ENCODE results near the gene ENSA.

DNA sequence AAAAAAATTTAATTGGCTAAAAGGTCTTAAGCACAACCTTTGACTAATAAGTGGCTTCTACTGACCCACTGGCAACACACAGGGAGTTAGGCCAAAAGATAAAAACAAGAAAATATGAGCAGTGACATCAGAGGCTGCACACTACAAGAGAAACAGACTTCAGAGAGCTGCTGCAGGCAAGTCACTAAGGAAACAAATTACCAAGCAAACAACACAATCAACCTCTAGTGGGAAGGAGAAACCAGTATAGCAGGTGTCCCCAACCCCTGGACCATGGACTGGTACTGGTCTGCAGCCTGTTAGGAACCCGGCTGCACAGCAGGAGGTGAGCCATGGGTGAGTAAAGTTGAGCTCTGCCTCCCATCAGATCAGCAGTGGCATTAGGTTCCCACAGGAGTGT is 20.8 kb upstream of the ENSA start:
- TF ChIP-seq, protein P1, sequence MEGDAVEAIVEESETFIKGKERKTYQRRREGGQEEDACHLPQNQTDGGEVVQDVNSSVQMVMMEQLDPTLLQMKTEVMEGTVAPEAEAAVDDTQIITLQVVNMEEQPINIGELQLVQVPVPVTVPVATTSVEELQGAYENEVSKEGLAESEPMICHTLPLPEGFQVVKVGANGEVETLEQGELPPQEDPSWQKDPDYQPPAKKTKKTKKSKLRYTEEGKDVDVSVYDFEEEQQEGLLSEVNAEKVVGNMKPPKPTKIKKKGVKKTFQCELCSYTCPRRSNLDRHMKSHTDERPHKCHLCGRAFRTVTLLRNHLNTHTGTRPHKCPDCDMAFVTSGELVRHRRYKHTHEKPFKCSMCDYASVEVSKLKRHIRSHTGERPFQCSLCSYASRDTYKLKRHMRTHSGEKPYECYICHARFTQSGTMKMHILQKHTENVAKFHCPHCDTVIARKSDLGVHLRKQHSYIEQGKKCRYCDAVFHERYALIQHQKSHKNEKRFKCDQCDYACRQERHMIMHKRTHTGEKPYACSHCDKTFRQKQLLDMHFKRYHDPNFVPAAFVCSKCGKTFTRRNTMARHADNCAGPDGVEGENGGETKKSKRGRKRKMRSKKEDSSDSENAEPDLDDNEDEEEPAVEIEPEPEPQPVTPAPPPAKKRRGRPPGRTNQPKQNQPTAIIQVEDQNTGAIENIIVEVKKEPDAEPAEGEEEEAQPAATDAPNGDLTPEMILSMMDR (IDR thresholded peaks at IDR 0.05), result peak in 1 of 5 experiments; percentile 21
- no peak for TF ChIP-seq POLR2A (IDR thresholded peaks at IDR 0.05)
- no peak for TF ChIP-seq EP300 (IDR thresholded peaks at IDR 0.05; ENCODE audit: low read depth)
- peak in 2 of 3 donors; percentile 24 to 43 for TF ChIP-seq POLR2AphosphoS5 (IDR thresholded peaks at IDR 0.05)

Data from transverse colon (tissue), 4 donors.